ENCODE results near the gene SLC1A1.
A peak's percentile ranks its signal among the peaks of the same experiment; 100 is the strongest.

DNA sequence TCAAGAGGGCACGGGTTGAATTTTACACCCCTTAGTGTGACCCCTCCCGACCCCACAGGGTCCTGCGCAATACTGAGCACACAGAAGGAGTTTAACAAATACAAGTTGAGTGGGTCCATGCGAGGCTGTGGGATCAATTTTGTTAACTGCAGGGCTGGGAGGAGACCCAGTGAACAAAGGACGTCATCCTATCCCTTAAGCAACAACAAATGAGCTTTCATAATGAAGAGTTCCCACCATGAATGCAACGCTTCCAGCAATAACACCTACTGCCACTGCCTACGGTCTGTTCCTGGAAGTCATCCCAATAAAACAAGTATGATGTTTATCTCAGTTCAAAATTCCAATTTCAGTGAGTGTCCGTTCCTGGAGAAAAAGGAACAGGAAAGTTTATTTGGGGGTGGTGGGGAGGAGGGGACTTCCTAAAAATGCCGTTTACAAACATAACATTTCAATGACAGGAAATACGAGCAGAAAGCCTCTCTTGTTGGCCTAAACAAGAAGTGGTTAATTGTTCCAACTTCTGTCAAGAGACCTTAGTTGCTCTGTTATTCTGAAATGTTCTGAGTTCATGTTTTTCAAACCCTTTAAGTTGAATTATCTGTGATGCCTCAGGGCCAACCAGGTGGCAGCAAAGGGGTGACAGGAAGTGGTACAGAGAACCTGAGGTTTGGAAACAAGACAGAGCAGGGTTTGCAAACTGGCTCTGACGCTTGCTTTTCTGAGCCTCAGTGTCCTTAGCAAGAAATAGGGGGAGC lies 106.1 kb downstream of the SLC1A1 start:
- TF ChIP-seq, protein P1, sequence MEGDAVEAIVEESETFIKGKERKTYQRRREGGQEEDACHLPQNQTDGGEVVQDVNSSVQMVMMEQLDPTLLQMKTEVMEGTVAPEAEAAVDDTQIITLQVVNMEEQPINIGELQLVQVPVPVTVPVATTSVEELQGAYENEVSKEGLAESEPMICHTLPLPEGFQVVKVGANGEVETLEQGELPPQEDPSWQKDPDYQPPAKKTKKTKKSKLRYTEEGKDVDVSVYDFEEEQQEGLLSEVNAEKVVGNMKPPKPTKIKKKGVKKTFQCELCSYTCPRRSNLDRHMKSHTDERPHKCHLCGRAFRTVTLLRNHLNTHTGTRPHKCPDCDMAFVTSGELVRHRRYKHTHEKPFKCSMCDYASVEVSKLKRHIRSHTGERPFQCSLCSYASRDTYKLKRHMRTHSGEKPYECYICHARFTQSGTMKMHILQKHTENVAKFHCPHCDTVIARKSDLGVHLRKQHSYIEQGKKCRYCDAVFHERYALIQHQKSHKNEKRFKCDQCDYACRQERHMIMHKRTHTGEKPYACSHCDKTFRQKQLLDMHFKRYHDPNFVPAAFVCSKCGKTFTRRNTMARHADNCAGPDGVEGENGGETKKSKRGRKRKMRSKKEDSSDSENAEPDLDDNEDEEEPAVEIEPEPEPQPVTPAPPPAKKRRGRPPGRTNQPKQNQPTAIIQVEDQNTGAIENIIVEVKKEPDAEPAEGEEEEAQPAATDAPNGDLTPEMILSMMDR (IDR thresholded peaks at IDR 0.05), result no peak
- peak; percentile 55 for TF ChIP-seq POLR2A (IDR thresholded peaks at IDR 0.05)
